Measurements from ENCODE around the gene ACOT7. TPM values are rescaled to one million over a fixed set of nuclear protein-coding genes. Genes with fewer than 3 reads are reported as not detected.
A peak's percentile ranks its signal among the peaks of the same experiment; 100 is the strongest.
"Not testable (repeated sequence)": the region's sequence is repeated elsewhere in the genome, so short reads cannot be mapped to it uniquely, and the experiment has no call there.

ACOT7 gene, protein sequence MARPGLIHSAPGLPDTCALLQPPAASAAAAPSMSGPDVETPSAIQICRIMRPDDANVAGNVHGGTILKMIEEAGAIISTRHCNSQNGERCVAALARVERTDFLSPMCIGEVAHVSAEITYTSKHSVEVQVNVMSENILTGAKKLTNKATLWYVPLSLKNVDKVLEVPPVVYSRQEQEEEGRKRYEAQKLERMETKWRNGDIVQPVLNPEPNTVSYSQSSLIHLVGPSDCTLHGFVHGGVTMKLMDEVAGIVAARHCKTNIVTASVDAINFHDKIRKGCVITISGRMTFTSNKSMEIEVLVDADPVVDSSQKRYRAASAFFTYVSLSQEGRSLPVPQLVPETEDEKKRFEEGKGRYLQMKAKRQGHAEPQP
- polyA plus RNA-seq (2013, experiment 1 of 2; ENCODE audit: insufficient read length): 64.4 TPM
- 59.3 TPM for polyA plus RNA-seq (2013, experiment 2 of 2; ENCODE audit: insufficient read length)

DNA sequence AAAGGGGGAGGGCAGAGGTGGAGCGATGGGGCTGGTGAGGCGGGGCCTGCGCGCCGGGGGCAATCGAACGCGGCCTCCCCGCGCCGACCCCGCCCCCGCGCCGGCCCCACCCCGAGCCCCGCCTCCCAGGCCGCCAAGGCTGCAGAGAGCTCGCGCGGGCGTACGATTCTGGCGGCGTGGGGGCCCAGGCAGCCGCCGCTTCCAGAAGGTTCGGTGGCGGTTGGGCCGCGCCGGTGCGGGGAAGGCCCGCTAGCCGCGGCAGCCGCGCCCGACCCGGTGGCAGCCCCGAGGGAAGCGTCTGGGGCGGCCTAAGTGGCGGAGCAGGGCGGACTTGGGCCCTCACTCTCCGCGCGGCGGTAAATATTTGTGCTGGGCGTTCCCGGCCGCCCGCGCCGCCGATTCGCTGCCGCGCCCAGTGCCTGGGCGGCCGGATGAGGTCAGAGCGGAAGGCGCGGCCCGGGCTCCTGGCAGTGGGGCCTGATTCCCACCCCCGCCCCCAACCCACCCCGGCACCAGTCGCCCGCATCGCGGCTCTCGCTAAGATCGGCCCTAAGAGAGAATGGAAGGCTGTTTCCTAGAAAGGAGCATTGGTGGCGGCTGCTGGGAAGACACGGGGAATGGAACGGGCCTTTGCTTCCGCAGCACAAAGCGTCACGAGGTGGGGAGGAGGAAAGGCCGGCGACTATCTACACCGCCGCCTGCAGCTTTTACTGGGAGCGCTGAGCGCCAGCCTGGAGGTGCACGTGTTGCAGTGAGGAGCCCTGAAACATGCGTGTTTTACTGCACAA is at the start of gene ACOT7:
TSS of gene ACOT7 (minus strand) at position 368 of the 788 bp plus-strand sequence. CDS start 368 bp downstream, outside the sequence.
- peak; percentile 87 for DNase-seq

DNA sequence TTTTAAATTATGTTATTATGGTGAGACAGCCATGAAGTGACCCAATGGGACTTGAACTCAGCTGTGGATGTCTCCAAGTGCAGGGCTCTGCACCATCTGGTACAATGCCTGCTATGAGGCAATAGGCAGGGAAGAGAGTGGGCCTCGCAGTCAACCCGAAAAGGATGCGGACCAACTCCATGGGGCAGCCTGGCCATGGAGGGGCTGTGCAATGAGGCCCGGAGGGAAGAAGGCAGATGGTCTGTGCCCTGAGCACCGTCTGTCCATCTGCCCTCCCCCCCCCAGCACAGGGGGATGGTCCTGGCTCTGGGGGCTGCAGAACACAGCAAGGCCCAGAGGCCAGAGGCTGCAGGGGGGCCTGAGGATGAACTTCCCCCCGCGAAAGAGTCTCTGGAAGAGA is 48.0 kb upstream of the ACOT7 start:
- no peak for DNase-seq

DNA sequence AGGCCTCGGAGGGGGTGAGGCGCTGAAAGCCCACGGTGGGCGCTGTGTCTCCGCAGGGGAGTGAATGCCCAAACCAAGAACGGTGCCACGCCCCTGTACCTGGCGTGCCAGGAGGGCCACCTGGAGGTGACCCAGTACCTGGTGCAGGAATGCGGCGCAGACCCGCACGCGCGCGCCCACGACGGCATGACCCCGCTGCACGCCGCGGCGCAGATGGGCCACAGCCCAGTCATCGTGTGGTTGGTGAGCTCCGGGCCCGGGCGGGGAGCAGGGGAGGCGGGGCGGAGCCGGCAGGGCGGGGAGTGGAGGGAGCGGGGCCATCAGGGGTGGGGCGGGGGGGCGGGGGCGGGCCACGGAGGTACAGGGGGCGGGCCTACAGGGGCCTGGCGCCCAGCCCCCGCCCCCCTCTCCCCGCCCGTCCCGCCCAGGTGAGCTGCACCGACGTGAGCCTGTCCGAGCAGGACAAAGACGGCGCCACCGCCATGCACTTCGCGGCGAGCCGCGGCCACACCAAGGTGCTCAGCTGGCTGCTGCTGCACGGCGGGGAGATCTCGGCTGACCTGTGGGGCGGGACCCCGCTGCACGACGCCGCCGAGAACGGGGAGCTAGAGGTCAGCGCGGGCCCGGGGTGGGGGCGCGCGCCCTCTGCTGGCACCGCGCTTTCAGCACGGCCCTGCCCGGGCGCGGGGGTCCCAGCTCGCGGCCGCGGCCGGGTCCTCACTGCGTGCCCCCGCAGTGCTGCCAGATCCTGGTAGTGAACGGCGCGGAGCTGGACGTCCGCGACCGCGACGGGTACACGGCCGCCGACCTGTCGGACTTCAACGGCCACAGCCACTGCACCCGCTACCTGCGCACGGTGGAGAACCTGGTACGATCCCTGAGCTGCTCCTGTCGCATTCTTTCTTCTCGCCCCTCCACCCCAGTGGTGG is 46.9 kb upstream of the ACOT7 start:
- DNase-seq: peak; percentile 43

DNA sequence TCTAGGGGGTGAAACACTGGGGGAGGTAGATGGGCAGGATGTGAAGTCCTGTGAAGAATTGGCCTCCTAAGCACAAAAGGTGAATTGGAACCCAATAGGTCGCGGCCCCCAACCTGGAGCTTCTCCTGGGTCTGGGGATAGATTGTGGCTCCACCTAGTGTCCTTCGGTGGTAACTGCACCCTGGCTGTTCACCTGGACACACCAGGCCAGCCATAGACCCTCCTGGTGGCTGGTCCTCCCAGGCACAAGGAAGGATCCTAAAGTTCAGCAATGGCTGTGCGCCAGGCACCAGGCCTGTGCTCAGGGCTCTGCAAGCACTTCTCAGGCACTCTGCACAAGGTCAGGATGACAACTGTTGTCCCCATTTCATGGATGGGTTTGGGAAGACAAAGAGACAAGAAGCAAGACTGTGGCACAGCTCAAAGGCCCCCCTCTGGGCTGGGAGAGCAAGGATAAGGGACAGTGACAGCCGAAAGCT is 44.5 kb upstream of the ACOT7 start:
- DNase-seq: peak; percentile 39

DNA sequence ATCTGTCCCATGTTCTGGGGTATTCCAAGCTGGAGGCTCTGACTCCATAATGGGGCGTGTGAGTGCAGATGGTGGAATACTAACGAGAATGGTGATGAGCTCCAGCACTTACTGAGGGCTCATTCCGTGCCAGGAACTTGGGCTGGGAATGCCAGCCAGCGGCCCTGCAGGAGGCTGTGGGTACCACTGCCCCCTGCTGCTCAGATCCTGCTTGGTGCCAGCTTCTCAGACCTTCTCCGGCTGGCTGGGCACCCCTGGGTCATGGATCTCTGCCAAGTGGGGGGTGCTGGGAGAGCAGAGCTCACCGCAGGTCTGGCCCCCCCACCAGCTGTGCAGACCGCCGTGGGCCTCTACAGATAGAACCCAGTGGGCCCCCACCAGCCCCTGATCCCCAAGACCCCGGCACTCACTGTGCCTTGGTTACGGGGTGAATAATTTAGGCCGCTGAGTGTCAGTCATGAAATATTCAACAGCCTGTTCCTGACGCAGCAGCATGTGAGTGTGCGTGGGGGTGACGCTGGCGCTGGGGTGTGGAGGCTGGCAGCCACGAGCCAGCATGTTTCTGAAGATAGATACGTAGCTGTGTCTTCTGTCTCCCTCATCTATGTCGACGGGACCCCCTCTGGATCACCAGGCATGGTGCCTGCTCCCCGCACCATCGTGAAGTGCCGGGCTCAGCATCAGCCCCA is 43.6 kb upstream of the ACOT7 start:
- not testable (repeated sequence) for DNase-seq

DNA sequence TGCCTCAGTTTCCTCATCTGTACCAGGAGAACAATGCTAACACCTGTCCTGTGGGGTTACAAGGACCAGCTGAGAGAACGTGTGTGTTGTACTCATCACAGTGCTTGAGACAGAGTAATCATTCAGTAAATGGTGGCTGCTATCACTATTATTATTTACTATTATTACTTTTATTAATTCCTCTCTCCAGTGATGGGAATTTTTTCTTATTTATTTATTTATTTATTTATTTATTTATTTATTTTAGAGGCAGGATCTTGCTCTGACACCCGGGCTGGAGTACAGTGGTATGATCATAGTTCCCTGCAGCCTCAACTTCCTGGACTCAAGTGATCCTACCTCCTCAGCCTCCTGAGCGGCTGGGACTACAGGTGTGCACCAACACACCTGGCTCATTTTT is 42.7 kb upstream of the ACOT7 start:
- not testable (repeated sequence) for DNase-seq

DNA sequence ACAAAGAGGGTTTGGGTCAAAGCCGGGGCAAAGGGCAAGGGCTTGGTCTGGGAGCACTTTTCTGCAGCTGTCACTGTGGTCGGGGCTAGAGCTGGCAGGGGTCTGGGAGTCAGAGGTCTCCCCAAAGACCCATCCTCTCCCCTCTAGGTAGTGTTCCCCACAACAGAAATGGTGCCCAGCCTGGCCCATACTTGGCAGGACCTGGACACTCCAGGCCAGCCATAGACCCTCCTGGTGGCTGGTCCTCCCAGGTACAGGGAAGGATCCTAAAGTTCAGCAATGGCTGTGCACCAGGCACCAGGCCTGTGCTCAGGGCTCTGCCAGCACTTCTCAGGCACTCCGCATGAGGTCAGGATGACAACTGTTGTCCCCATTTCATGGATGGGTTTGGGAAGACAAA is 42.0 kb upstream of the ACOT7 start:
- no peak for DNase-seq

DNA sequence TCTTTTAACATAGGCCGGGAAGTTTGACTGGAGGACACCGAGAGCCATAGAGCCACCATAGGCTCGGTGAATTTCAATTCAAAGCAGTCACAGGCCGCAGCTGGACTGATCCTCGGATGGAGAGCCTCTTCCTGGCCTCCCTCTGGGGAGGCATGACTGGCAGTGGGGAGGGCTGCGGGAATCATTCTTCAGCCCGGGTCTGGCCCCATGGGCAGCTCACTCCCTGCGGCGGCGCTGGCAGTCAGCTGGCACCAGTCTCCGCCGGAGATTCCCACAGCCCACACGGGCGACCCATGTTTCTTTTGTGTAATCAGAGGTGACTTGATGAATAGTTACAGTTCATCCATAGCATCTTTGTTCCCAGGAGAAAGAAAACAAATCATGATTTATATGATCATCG is 41.6 kb upstream of the ACOT7 start:
- no peak for DNase-seq

DNA sequence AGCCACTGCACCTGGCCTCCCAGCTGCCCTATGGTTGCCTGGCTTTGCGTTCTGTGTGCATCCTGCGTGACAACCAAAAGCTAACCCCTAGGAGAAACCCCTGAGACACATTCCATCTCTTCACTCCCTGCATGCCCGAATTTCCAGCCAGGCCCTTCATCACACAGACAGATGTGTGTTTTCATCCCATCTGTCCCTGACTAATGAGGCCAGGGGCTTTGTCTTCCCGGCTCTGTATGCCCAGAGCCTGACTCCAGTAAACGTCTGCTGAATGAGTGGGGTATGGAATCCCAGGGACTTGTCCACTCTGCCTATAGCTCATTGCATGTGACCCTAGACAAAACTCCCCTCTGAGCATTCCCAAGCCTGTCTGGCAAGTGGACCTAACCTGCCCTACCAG is 40.6 kb upstream of the ACOT7 start:
- no peak for DNase-seq

DNA sequence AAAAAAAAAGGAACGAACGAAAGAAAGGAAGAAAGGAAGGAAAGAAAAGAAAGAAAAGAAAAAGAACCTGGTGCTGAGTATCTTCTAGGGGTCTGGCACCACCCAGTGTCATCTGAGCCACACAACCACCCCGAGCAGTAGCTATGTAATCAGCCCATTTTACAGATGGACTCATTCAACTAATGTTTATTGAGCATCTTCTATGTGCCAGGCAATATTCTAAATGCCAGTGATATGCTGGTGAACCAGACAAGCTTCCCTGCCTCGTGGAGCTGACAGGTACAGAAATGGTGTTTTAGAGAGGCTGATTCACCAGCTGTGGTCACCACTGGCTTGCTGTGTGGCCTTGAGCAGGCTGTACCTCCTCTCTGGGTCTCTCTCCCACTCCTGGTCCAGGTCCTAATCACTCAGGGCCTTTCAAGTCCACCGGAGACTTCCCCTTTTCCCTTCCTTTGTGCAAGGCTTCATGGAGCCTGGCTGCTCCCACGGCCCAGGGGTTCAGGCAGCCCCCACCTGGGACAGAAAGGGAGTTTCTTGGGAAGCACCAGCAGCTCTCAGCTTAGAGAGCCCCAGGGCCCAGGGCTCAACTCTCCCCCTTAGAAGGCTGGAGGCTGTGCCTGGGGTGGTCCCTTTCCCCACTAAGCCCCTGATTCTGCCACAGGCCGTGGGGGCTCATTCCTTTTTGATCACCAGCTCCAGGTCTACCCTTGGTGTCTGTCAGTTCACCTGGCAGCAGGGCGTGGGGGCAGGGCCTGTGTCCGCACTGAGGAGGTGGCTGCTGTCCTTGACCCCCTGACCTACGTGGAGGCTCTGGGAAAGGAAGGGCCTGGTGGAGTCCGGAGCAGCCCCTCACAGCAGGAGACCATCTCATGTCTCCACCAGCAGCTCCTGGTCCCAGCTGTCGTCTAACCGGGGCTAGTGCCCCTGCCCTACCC is 38.3 kb upstream of the ACOT7 start:
- not testable (repeated sequence) for DNase-seq

DNA sequence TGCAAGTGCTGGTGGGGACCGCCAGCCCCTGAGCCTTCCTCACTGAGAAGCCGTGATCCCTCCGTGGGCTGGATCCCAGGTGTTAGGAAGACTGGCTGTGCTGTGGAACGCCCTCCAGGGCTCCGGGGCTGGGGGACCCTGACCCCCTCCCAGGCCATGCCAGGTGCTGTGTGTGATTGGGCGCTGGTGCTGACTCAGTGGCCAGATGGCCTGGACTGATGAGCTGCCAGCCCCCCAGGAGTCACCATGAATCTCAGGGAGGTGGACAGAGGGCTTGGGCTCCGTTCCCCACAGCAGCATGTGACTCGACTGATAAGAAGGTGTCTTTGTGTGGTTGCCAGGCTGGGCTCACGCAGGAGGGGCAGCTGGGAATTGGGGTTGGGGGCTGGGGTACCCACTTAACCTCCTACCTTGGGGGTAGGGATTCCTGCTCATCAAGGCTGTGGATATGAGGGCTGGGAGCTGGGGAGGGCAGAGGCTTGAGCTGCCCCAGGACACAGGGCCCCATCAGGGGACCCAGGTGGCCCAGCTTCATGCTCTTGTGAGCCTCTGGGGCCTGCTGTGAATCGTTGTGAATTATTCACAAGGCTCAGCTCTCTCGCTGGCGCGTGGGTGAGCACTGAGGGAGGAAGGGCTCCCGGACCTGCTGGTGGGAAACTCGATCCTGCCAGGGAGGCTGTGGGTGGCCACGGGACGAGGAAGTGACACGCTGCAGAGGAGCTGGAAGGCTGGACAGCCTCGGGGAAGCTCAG is 36.3 kb upstream of the ACOT7 start:
- not testable (repeated sequence) for DNase-seq

DNA sequence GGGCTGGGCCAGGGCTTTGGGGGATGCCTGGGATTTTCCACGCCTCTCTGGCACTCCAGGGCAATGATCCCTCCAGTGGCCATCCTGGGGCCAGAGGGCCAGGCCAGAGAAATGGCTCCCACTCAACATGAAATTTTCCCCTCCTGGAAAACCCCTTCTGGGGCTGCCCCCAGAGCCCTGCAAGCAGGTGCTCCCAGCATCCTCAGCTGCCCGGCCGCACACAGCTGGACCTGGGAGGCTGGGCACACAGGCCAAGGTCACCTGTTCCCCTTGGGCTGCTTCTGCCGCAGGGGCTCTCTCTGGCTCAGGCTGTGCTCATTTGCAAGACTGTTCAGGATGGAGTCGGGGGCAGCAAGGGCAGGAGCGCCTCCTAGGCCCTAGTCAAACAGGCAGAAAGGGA is 34.9 kb upstream of the ACOT7 start:
- not testable (repeated sequence) for DNase-seq

DNA sequence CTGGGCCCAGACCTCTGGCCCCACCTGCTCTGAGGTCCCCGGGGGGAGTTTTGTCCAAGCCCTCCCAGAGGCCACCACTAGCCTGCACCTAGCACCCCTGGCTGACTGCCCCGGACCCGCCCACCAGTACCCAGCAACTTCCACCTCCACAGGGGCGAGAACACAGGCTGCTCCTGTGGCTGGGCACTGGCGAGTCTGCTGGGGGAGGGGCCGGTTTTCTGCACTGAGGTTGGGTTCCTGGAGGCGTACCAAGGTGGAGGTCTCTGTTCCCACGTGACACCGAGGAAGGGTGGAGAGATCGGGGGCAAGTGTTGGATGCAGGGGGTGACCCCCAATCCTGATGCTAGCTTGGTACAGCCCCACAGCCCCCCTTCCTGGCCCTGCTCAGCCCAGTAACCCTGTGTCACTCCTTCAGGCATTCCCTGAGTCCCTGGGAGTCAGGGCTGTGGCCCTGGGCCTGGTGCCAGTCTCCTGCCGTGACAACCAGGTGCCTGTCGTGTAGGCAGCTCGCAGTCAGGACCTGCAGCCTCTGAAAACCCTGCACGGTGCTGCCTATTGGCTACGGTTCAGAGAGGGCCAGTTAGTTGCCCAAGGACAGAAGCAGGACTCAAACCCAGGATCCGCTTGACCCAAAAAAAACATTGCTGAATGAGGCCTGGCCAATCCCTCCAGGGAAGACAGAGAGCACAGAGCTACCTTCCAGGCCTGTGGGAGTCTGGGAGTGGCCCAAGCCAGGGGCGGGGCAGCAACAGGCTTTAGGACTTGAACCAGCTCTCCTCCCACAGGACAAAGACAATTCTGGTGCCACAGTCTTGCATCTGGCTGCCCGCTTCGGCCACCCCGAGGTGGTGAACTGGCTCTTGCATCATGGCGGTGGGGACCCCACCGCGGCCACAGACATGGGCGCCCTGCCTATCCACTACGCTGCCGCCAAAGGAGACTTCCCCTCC is 34.1 kb upstream of the ACOT7 start:
- no peak for DNase-seq

DNA sequence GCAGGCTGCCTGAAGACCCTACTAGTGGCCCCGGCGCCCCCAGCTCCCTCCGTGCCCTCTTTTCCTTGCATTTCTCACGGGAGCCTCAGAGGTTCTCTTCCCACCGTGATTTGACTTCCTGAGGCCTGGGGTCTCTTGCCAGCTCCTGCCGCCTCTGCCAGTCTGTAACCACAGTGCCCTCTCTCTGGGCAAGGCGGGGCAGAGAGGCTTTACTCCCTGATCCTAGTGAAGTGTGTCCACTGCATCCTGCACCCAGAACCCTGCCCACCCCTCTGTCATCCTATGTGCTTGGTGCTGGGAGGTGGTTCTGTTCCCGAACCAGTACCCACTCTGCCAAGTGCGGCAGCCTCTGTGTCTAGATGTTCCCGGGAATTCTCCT is 33.4 kb upstream of the ACOT7 start:
- DNase-seq: no peak

DNA sequence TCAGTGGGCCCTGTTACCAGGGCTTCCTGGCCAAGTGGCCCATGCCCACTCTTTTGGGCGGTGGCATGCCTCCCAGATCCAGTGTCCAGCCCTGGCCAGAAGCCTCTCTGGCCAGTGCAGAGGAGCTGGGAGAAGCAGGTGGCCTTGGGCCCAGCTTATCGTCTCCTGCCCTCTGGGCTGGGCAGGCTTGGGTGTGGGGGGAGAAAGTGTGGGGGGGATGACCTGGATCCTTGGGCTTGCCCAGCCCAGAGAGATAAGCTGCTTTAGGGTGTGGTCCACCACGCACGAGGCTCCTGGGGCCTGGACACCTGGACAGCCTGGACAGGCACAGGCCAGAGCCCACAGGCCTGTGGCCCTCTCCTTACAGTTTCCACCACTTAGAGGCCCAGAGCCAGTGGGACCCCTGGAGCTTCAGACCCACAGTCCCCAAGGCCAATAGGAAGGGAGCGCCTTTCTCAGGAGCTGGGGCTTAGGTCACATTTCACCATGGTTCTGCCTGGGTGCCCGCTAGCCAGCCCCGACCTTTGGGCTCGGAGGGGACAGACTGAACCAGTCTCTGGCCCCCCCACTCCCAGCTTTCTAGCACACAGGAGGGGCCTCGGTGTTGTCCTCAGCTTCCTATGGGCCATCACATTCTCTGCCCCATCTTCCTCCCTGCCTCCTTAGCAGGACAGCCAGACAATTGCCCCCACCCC is 32.9 kb upstream of the ACOT7 start:
- DNase-seq: no peak

DNA sequence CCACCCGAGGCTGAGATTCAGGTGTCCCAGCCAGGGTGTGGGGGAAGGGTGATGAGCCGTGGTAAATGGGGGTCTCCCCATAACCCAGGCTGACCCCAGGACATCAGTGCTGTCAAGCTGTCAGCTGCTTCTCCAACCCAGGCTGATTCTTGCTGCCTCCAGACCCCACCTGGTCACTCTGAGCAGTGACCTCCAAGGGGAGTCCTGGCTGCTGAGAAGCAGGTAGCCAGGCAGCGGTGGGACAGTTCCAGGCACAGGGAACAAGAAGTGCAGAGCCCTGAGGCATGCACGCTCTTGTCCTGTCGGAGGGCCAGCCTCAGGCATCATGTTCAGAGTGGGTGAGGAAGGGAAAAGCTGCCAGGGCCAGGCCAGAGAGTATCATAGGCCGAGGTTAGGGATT is 32.1 kb upstream of the ACOT7 start:
- DNase-seq: no peak

DNA sequence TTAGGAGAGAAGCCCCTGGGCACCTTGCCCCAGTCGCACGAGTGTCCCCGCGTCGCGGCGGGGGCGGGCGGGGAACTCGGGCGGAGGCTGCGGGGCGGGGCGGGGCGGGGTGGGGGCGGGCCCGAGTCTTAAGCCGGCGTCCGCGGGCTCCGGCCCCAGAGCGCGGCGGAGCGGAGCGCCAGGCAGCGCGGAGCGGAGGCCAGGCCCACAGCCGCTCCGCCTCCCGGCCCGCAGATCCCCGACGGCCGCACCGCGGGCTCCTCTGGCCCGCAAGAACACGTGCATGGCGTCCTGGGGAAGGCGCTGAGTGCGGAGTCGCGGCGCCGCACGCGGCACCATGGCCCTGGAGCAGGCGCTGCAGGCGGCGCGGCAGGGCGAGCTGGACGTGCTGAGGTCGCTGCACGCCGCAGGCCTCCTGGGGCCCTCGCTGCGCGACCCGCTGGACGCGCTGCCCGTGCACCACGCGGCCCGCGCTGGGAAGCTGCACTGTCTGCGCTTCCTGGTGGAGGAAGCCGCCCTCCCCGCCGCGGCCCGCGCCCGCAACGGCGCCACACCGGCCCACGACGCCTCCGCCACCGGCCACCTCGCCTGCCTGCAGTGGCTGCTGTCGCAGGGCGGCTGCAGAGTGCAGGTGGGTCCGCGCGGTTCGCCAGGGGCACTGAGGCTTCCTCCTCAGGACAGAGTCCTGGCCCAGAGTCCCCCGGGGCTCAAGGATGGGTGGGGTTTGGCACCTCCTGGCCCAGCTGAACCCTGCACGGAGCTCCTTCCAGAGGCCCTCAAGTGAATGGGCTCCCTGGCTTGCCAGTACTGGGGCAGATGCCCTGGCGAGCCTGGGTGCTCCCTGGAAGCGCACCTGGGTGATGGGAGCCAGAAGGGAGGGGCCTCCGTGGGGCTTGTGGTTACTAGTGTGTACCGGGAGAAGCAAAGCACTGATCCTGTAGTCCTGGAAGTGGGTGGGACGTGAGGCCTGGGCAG is 31.3 kb upstream of the ACOT7 start, which contains the start of gene ESPN:
TSS of gene ESPN (plus strand) at position 158 of the 975 bp plus-strand sequence. CDS start at position 338, 180 bp downstream.
- DNase-seq: no peak

Measured in fibroblast of skin of scalp (primary cell).